GM18508 (cell line): ENCODE data around the gene KLHDC7A.

Source experiments
- ATAC-seq: cut with Tn5 transposase; IDR thresholded peaks from one replicate; pipeline ENCODE4 v1.9.1; 2021; ENCODE audit warnings: moderate number of reproducible peaks; ENCODE audit not compliant: insufficient read depth, unreplicated experiment

The KLHDC7A gene

GRCh38 chr1:18501833-18502232 is 21.1 kb downstream of the KLHDC7A start:
- ATAC-seq, result no peak

GRCh38 chr1:18504609-18505008 is 23.9 kb downstream of the KLHDC7A start:
- no peak for ATAC-seq

GRCh38 chr1:18505666-18506065 is 24.9 kb downstream of the KLHDC7A start:
- no peak for ATAC-seq

GRCh38 chr1:18508084-18508483 is 27.4 kb downstream of the KLHDC7A start:
- ATAC-seq, result no peak

- ATAC-seq, result no peak
These were observed 30.6 kb downstream of the KLHDC7A start for GRCh38 chr1:18511149-18511873.

GRCh38 chr1:18511874-18512150 is 31.1 kb downstream of the KLHDC7A start:
- ATAC-seq, result no peak

GRCh38 chr1:18512883-18513282 is 32.2 kb downstream of the KLHDC7A start:
- no peak for ATAC-seq

GRCh38 chr1:18513995-18514394 is 33.3 kb downstream of the KLHDC7A start:
- no peak for ATAC-seq

GRCh38 chr1:18515120-18515667 is 34.5 kb downstream of the KLHDC7A start:
- ATAC-seq, result no peak

- no peak for ATAC-seq
These were observed 35.7 kb downstream of the KLHDC7A start for GRCh38 chr1:18516473-18516872.

- ATAC-seq, result no peak
These were observed 45.9 kb downstream of the KLHDC7A start for GRCh38 chr1:18526436-18527275.

GRCh38 chr1:18527514-18527913 is 46.8 kb downstream of the KLHDC7A start:
- no peak for ATAC-seq

GRCh38 chr1:18527921-18528320 is 47.2 kb downstream of the KLHDC7A start:
- ATAC-seq, result no peak

- no peak for ATAC-seq
These were observed 47.9 kb downstream of the KLHDC7A start for GRCh38 chr1:18528616-18529015.

- ATAC-seq, result no peak
These were observed 49.0 kb downstream of the KLHDC7A start for GRCh38 chr1:18529714-18530113.

- ATAC-seq, result no peak
These were observed 50.1 kb downstream of the KLHDC7A start for GRCh38 chr1:18530587-18531502.

GRCh38 chr1:18531503-18531845 is 50.7 kb downstream of the KLHDC7A start:
- ATAC-seq, result no peak

GRCh38 chr1:18532390-18533170 is 51.9 kb downstream of the KLHDC7A start:
- ATAC-seq, result no peak

- no peak for ATAC-seq
These were observed 52.5 kb downstream of the KLHDC7A start for GRCh38 chr1:18533259-18533658.

- no peak for ATAC-seq
These were observed 54.1 kb downstream of the KLHDC7A start for GRCh38 chr1:18534810-18535205.
